ENCODE results near the gene ADGRL2. TPM values are rescaled to one million over a fixed set of nuclear protein-coding genes. Genes with fewer than 3 reads are reported as not detected.

Gene ADGRL2
- polyA plus RNA-seq, 1 donor from 2014 or later: 190 TPM

GRCh38 chr1:81877940-81878339 lies 77.2 kb downstream of the ADGRL2 start:
- H3K9ac ChIP-seq (ENCODE audit: low read length): no peak overlapping the region
- H3F3A ChIP-seq (ENCODE audit: insufficient read depth, low read length, poor library complexity, severe bottlenecking): no peaks in the 10 kb centered on the region
- H3K4me2 ChIP-seq (ENCODE audit: low read length): no peak overlapping the region
- peaks cover 98% of the 10 kb centered on the region for H3K79me2 ChIP-seq (replicated peaks; ENCODE audit: insufficient read depth, low read length)
- TF ChIP-seq, protein P1, sequence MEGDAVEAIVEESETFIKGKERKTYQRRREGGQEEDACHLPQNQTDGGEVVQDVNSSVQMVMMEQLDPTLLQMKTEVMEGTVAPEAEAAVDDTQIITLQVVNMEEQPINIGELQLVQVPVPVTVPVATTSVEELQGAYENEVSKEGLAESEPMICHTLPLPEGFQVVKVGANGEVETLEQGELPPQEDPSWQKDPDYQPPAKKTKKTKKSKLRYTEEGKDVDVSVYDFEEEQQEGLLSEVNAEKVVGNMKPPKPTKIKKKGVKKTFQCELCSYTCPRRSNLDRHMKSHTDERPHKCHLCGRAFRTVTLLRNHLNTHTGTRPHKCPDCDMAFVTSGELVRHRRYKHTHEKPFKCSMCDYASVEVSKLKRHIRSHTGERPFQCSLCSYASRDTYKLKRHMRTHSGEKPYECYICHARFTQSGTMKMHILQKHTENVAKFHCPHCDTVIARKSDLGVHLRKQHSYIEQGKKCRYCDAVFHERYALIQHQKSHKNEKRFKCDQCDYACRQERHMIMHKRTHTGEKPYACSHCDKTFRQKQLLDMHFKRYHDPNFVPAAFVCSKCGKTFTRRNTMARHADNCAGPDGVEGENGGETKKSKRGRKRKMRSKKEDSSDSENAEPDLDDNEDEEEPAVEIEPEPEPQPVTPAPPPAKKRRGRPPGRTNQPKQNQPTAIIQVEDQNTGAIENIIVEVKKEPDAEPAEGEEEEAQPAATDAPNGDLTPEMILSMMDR (IDR thresholded peaks at IDR 0.05; ENCODE audit: poor library complexity, severe bottlenecking): no peak
- no peak for TF ChIP-seq TAF1 (IDR thresholded peaks at IDR 0.05; ENCODE audit: low read depth)
- no peak for TF ChIP-seq SMC3 (conservative IDR thresholded peaks at IDR 0.05; ENCODE audit: poor library complexity)
- no peak for TF ChIP-seq EP300 (conservative IDR thresholded peaks at IDR 0.05; ENCODE audit: poor library complexity, severe bottlenecking)
- no peak for TF ChIP-seq POLR2AphosphoS5 (IDR thresholded peaks at IDR 0.05)
- TF ChIP-seq RAD21 (conservative IDR thresholded peaks at IDR 0.05): no peak
- TF ChIP-seq MXI1 (conservative IDR thresholded peaks at IDR 0.05; ENCODE audit: poor library complexity, severe bottlenecking): no peak
- TF ChIP-seq EZH2 (IDR thresholded peaks at IDR 0.05; ENCODE audit: borderline replicate concordance, insufficient read depth, low read length, poor library complexity, severe bottlenecking): no peak
- no peak for TF ChIP-seq REST (IDR thresholded peaks at IDR 0.05; ENCODE audit: borderline replicate concordance)
- no peak overlapping the region for H3K4me3 ChIP-seq (ENCODE audit: low read length)
- H3K36me3 ChIP-seq (ENCODE audit: insufficient read depth, low read length): no peaks in the 10 kb centered on the region
- no peak overlapping the region for H2AFZ ChIP-seq (ENCODE audit: low read depth, low read length)
- no peaks in the 10 kb centered on the region for H3K27me3 ChIP-seq (ENCODE audit: insufficient read depth, low read depth, low read length)
- H3K9me3 ChIP-seq (ENCODE audit: low read length): no peaks in the 10 kb centered on the region
- H3K9me2 ChIP-seq (ENCODE audit: insufficient read depth, low read length): no peaks in the 10 kb centered on the region
- H3K27ac ChIP-seq (ENCODE audit: low read length): no peak overlapping the region
- no peaks in the 10 kb centered on the region for H4K20me1 ChIP-seq (ENCODE audit: insufficient read depth)

DNA sequence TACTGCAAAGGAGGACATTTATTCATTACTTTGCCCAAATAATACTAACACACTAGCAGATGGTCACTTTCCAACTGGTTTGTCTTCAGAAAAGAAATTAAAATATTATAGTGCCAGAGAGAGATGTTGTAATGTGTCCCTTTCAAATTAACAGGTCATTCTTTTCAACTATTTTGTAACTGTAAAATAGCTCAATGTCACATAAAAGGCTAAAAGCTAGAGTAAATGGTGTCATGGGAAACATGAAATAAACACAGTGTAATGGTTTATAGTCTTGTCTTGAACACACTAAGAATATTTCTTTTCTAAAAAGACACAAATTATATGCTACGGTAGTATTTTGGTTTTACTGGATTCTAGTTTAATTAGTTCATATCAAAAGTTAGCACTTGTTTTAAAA lies 77.8 kb downstream of the ADGRL2 start:
- TF ChIP-seq EP300 (conservative IDR thresholded peaks at IDR 0.05; ENCODE audit: poor library complexity, severe bottlenecking) (no peak), EZH2 (IDR thresholded peaks at IDR 0.05; ENCODE audit: borderline replicate concordance, insufficient read depth, low read length, poor library complexity, severe bottlenecking) (no peak)
- no peak overlapping the region for H3K4me2 ChIP-seq (ENCODE audit: low read length)
- H3K36me3 ChIP-seq (ENCODE audit: insufficient read depth, low read length): no peaks in the 10 kb centered on the region
- H3K4me3 ChIP-seq (ENCODE audit: low read length): no peak overlapping the region
- no peak overlapping the region for H3K27ac ChIP-seq (ENCODE audit: low read length)
- no peaks in the 10 kb centered on the region for H3K9me2 ChIP-seq (ENCODE audit: insufficient read depth, low read length)
- no peak overlapping the region for H3K9ac ChIP-seq (ENCODE audit: low read length)
- no peaks in the 10 kb centered on the region for H4K20me1 ChIP-seq (ENCODE audit: insufficient read depth)
- no peaks in the 10 kb centered on the region for H3K27me3 ChIP-seq (ENCODE audit: insufficient read depth, low read depth, low read length)
- H2AFZ ChIP-seq (ENCODE audit: low read depth, low read length): no peak overlapping the region
- peaks cover 97% of the 10 kb centered on the region for H3K79me2 ChIP-seq (replicated peaks; ENCODE audit: insufficient read depth, low read length)
- no peaks in the 10 kb centered on the region for H3F3A ChIP-seq (ENCODE audit: insufficient read depth, low read length, poor library complexity, severe bottlenecking)
- H3K9me3 ChIP-seq (ENCODE audit: low read length): no peaks in the 10 kb centered on the region

DNA sequence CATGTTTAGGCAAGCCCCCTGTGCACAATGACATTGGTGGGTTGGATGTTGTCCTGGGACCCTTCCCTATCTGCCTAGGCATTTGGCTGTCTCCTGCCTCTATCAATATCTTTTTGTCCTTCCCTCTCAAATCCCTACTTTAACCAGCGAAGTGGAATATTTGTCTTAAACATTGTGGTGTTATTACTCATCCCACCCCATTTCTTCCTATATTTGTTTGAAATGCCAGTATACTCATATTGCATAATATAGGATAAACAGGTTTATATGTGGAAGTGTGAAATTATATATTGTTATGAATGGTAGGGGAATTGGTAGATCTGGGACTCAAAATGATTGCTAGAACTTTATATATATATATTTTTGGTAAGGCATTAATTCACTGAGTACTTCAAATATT lies 80.0 kb downstream of the ADGRL2 start:
- H3F3A ChIP-seq (ENCODE audit: insufficient read depth, low read length, poor library complexity, severe bottlenecking): no peaks in the 10 kb centered on the region
- H3K9me2 ChIP-seq (ENCODE audit: insufficient read depth, low read length): no peaks in the 10 kb centered on the region
- H3K27me3 ChIP-seq (ENCODE audit: insufficient read depth, low read depth, low read length): no peaks in the 10 kb centered on the region
- TF ChIP-seq EZH2 (IDR thresholded peaks at IDR 0.05; ENCODE audit: borderline replicate concordance, insufficient read depth, low read length, poor library complexity, severe bottlenecking) (no peak), SMC3 (conservative IDR thresholded peaks at IDR 0.05; ENCODE audit: poor library complexity) (no peak), MXI1 (conservative IDR thresholded peaks at IDR 0.05; ENCODE audit: poor library complexity, severe bottlenecking) (no peak), REST (IDR thresholded peaks at IDR 0.05; ENCODE audit: borderline replicate concordance) (no peak), POLR2AphosphoS5 (IDR thresholded peaks at IDR 0.05) (no peak), EP300 (conservative IDR thresholded peaks at IDR 0.05; ENCODE audit: poor library complexity, severe bottlenecking) (no peak), TAF1 (IDR thresholded peaks at IDR 0.05; ENCODE audit: low read depth) (no peak)
- no peaks in the 10 kb centered on the region for H4K20me1 ChIP-seq (ENCODE audit: insufficient read depth)
- H3K9ac ChIP-seq (ENCODE audit: low read length): no peak overlapping the region
- H3K79me2 ChIP-seq (replicated peaks; ENCODE audit: insufficient read depth, low read length): peaks cover 98% of the 10 kb centered on the region
- no peaks in the 10 kb centered on the region for H3K9me3 ChIP-seq (ENCODE audit: low read length)
- H3K4me3 ChIP-seq (ENCODE audit: low read length): no peak overlapping the region
- H2AFZ ChIP-seq (ENCODE audit: low read depth, low read length): no peak overlapping the region
- H3K27ac ChIP-seq (ENCODE audit: low read length): no peak overlapping the region
- no peak overlapping the region for H3K4me2 ChIP-seq (ENCODE audit: low read length)
- H3K36me3 ChIP-seq (ENCODE audit: insufficient read depth, low read length): no peaks in the 10 kb centered on the region

Data from neural cell (in vitro differentiated cells).